Hepatocyte (in vitro differentiated cells): ENCODE results near the gene FXYD2. TPM values are rescaled to one million over a fixed set of nuclear protein-coding genes. Genes with fewer than 3 reads are reported as not detected.
A peak's percentile ranks its signal among the peaks of the same experiment; 100 is the strongest.

Experiments used
- DNase-seq: peaks from one replicate; pipeline ENCODE4 v3.0.0-alpha.2; 2016; ENCODE audit warnings: low spot score
- H2AFZ ChIP-seq: fragments of 200-600 bp; sonication (generic); 2 replicates; pipeline ENCODE4 v1.6.0; 2016; ENCODE audit warnings: antibody characterized with exemption, mild to moderate bottlenecking
- H3K27ac ChIP-seq: fragments of 200-600 bp; sonication (generic); 2 replicates; pipeline ENCODE4 v1.5.1; 2016; ENCODE audit warnings: mild to moderate bottlenecking
- H3K27me3 ChIP-seq: fragments of 200-600 bp; sonication (generic); 2 replicates; pipeline ENCODE4 v1.6.1; 2016
- H3K36me3 ChIP-seq: fragments of 200-600 bp; sonication (generic); replicated peaks from 2 replicates; pipeline ENCODE4 v1.5.1; 2016; ENCODE audit warnings: low read depth; ENCODE audit not compliant: insufficient read depth
- H3K4me1 ChIP-seq: fragments of 200-600 bp; sonication (generic); 2 replicates; pipeline ENCODE4 v1.5.1; 2016; ENCODE audit warnings: mild to moderate bottlenecking, moderate library complexity; ENCODE audit not compliant: insufficient read depth
- H3K4me2 ChIP-seq: fragments of 200-600 bp; sonication (generic); 2 replicates; pipeline ENCODE4 v1.6.0; 2016
- H3K4me3 ChIP-seq: fragments of 200-600 bp; sonication (generic); 2 replicates; pipeline ENCODE4 v1.5.1; 2016; ENCODE audit warnings: mild to moderate bottlenecking
- H3K79me2 ChIP-seq: fragments of 200-600 bp; sonication (generic); 2 replicates; pipeline ENCODE4 v1.6.0; 2017; ENCODE audit warnings: mild to moderate bottlenecking
- H3K9me2 ChIP-seq: fragments of 200-600 bp; sonication (generic); replicated peaks from 2 replicates; pipeline ENCODE4 v1.6.0; 2017; ENCODE audit warnings: mild to moderate bottlenecking; ENCODE audit not compliant: insufficient read depth
- H3K9me3 ChIP-seq: fragments of 200-600 bp; sonication (generic); 2 replicates; pipeline ENCODE4 v1.5.1; 2016; ENCODE audit warnings: low read depth, mild to moderate bottlenecking
- H4K20me1 ChIP-seq: fragments of 200-600 bp; sonication (generic); 2 replicates; pipeline ENCODE4 v1.6.0; 2016; ENCODE audit warnings: mild to moderate bottlenecking; ENCODE audit not compliant: insufficient read depth, poor library complexity, severe bottlenecking
- EZH2 ChIP-seq: fragments of 200-600 bp; sonication (generic); IDR thresholded peaks from 2 replicates; pipeline ENCODE4 v1.6.1; 2016; ENCODE audit warnings: antibody characterized with exemption, mild to moderate bottlenecking, borderline replicate concordance
- EZH2phosphoT487 ChIP-seq: fragments of 200-600 bp; sonication (generic); IDR thresholded peaks from one replicate; pipeline ENCODE4 v1.6.1; 2018; ENCODE audit warnings: antibody characterized with exemption, mild to moderate bottlenecking, low read depth, moderate library complexity; ENCODE audit not compliant: unreplicated experiment, severe bottlenecking
- WGBS: methylation state at CpG from one replicate; pipeline ENCODE4 v1.1.6; 2016; ENCODE audit warnings: low lambda C conversion rate; ENCODE audit errors: missing lambda C conversion rate; 5-methylcytosine and 5-hydroxymethylcytosine counted together
- polyA plus RNA-seq: library from polyadenylated mRNA; unstranded; fragments of >200 nt; fragmentation: Nextera tagmentation; extraction: Ambion mirVana; gene quantifications from 2 replicates; pipeline ENCODE4 v1.2.1, GENCODE V29; 2016
- total RNA-seq: library from RNA; depleted of rRNA; stranded (reverse); fragments of >200 nt; gene quantifications from 2 replicates; pipeline ENCODE4 v1.2.3, GENCODE V29; 2014
- TF ChIP-seq, protein P1 (sequence below): fragments of 200-600 bp; sonication (generic); IDR thresholded peaks from 2 replicates; pipeline ENCODE4 v1.5.1; 2016; ENCODE audit warnings: antibody characterized with exemption, mild to moderate bottlenecking; ENCODE audit not compliant: poor library complexity

The FXYD2 gene
- total and polyA plus RNA-seq, 2 experiments from 2014 or later, result 72.7 to 93.8 TPM

- 92% methylated on average over 14 of the region's 15 CpGs for WGBS
- no peak for DNase-seq
- no peak overlapping the region for H3K4me3 ChIP-seq
- no peaks in the 10 kb centered on the region for H3K79me2 ChIP-seq
- H4K20me1 ChIP-seq, result no peaks in the 10 kb centered on the region
- no peaks in the 10 kb centered on the region for H3K9me3 ChIP-seq
- H3K27me3 ChIP-seq, result no peaks in the 10 kb centered on the region
- no peak overlapping the region for H3K4me2 ChIP-seq
- H2AFZ ChIP-seq, result no peak overlapping the region
- H3K4me1 ChIP-seq, result peaks cover 36% of the 10 kb centered on the region
- H3K9me2 ChIP-seq, result no peaks in the 10 kb centered on the region
- no peak for TF ChIP-seq EZH2
- no peak for TF ChIP-seq EZH2phosphoT487
- TF ChIP-seq, protein P1, sequence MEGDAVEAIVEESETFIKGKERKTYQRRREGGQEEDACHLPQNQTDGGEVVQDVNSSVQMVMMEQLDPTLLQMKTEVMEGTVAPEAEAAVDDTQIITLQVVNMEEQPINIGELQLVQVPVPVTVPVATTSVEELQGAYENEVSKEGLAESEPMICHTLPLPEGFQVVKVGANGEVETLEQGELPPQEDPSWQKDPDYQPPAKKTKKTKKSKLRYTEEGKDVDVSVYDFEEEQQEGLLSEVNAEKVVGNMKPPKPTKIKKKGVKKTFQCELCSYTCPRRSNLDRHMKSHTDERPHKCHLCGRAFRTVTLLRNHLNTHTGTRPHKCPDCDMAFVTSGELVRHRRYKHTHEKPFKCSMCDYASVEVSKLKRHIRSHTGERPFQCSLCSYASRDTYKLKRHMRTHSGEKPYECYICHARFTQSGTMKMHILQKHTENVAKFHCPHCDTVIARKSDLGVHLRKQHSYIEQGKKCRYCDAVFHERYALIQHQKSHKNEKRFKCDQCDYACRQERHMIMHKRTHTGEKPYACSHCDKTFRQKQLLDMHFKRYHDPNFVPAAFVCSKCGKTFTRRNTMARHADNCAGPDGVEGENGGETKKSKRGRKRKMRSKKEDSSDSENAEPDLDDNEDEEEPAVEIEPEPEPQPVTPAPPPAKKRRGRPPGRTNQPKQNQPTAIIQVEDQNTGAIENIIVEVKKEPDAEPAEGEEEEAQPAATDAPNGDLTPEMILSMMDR, result no peak
- no peaks in the 10 kb centered on the region for H3K36me3 ChIP-seq
- H3K27ac ChIP-seq, result peak overlapping the region; percentile 65
Observed at GRCh38 chr11:117827521-117828511, 3.3 kb upstream of the FXYD2 start.

GRCh38 chr11:117826832-117827231, 2.3 kb upstream of the FXYD2 start:
- no peak for DNase-seq
- 90% methylated on average over 3 of the region's 3 CpGs for WGBS

DNA sequence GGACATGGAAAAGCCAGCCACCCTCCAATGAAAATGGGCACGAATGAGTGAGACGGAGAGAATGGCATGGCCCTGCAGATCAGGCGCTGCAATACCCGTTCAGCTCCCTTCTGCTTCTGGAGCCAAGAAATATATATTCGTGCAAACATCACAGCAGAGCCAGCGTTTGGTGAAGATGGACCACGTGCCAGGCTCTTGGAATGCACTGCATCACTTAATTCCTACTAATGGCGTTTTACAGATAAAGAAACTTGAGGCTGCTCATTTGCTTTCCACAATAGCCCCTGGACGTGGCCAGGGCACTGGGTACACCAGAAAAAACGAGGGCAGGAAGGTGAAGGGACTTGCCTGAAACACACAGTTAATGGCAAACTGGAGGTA, 1.6 kb upstream of the FXYD2 start:
- H3K27ac ChIP-seq, result no peak overlapping the region

More at GRCh38 chr11:117826832-117827231, 2.3 kb upstream of the FXYD2 start:
- H3K4me3 ChIP-seq, result no peak overlapping the region
- TF ChIP-seq EZH2phosphoT487 (no peak), EZH2 (no peak)
- TF ChIP-seq, protein P1, result no peak
- H2AFZ ChIP-seq, result no peak overlapping the region
- H3K4me1 ChIP-seq, result peaks cover 32% of the 10 kb centered on the region
- no peaks in the 10 kb centered on the region for H3K36me3 ChIP-seq
- H3K79me2 ChIP-seq, result no peaks in the 10 kb centered on the region
- no peak overlapping the region for H3K27ac ChIP-seq
- no peak overlapping the region for H3K4me2 ChIP-seq
- no peaks in the 10 kb centered on the region for H3K27me3 ChIP-seq
- H3K9me2 ChIP-seq, result no peaks in the 10 kb centered on the region
- H3K9me3 ChIP-seq, result no peaks in the 10 kb centered on the region
- H4K20me1 ChIP-seq, result no peaks in the 10 kb centered on the region

More for the DNA sequence above, 1.6 kb upstream of the FXYD2 start:
- no peak overlapping the region for H3K4me3 ChIP-seq
- no peaks in the 10 kb centered on the region for H3K79me2 ChIP-seq
- WGBS, result 70% methylated on average over 10 of the region's 10 CpGs
- no peak for DNase-seq
- H3K4me2 ChIP-seq, result no peak overlapping the region
- H3K27me3 ChIP-seq, result no peaks in the 10 kb centered on the region
- TF ChIP-seq EZH2phosphoT487, result no peak
- no peak for TF ChIP-seq EZH2
- TF ChIP-seq, protein P1, result no peak
- no peaks in the 10 kb centered on the region for H4K20me1 ChIP-seq
- H3K4me1 ChIP-seq, result peaks cover 32% of the 10 kb centered on the region
- no peaks in the 10 kb centered on the region for H3K9me2 ChIP-seq
- H3K36me3 ChIP-seq, result no peaks in the 10 kb centered on the region
- H3K9me3 ChIP-seq, result no peaks in the 10 kb centered on the region
- no peak overlapping the region for H2AFZ ChIP-seq
